DMS114 treated with DMSO at 0.1 percent for 48 hours (cell line): ENCODE measurements around the gene F7.

Experiments used
- DNase-seq: peaks from one replicate; lab custom pipeline; 2025; ENCODE audit not compliant: unreplicated experiment; lab: John Stamatoyannopoulos, UW

The F7 gene

DNA sequence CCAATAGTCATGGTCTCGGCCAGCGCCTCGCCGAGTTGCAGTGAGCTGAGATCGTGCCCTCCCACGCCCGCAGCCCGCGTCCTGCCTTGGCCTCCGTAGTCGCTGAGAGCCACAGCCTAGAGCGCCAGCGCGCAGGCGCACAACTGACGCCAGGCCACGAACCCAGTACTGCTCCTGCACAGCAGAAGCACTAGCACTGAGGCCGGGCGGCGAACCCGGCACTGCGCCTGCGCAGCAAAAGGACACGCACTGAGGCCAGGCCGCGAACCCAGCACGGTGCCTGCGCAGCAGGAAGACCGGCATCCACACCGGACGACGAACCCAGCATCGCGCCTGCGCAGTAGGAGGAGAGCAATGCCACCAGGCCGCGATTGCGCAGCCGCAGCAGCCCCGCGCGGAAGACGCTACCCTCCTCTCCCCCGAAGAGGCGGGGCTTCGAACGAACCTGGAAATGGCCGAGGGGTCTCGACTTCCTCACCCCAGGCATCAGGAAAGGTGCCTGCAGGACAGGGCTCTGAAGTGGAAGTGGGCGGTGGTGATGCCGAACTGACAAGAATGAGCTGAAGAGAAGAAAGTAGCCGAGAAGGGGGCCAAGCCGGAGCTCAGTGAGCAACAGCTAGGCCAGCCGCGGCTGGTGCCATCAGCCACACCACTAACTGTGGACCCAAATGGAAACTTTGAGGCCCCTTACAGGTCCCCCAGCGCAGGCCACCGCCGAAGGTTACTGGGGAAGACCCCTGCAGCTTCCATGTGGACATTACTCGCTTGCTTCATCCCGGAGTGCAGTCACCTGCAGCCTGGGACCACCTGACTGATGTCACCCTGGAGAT lies 24.5 kb downstream of the F7 start:
- DNase-seq, result no peak

DNA sequence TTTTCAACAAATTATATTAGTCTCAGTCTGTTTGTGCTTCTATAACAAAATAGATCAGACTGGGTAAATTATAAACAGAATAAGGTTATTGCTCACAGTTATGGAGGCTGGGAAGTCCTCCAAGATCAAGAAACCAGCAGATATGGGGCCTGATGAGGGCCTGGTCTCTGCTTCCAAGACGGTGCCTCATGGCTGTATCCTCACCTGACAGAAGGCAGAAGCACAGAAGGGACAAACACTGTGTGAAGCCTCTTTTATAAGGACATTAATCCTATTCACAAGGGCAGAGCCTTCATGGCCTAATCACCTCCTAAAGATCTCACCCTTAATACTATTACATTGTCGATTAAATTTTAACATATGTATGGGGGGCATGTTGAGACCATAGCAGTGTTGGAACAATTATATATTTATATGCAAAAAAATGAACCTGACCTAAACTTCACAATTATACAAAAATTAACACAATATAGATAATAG lies 29.7 kb downstream of the F7 start:
- DNase-seq, result no peak

GRCh38 chr13:113137691-113138298 lies 32.2 kb downstream of the F7 start:
- no peak for DNase-seq

- no peak for DNase-seq
Observed at GRCh38 chr13:113138792-113139551, 33.4 kb downstream of the F7 start.

DNA sequence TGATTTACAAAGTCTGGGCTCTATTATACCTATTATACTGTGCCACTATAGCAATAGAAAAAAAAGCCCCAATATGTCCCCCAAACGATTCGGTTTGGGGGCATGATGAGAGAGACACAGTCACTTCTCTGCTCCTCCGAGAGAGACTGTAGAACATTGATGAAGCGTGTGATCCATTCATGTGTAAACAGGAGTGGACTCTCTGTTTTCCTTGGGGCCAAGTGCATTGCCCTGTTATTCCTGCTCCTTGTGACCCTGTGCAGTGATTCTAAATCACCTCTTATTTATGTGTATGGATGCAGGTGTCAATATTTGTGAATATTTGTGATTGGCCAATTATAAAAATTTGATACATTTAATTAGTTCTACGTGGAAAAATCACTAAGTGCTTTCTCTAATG lies 34.0 kb downstream of the F7 start:
- DNase-seq, result no peak

- DNase-seq, result no peak
Observed at GRCh38 chr13:113140677-113141600, 35.3 kb downstream of the F7 start.

GRCh38 chr13:113141601-113141970 lies 36.0 kb downstream of the F7 start:
- DNase-seq, result no peak

DNA sequence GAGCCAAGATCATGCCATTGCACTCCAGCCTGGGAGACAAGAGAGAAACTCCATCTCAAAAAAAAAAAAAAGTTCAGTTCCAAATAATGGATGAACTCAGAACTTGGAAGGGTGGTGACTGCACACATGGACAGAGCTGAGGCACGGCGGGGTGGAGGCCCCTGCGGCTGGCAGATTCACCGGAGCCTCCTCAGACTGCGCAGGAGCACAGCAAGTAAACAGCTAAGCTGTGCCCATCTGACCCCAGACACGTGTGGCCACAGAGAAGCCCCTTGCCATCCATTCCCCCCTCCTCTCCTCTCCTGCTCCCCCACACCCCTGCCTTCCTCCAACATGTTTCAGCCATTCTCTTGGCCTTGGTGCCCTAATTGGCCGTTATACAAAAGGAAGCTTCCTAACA lies 37.3 kb downstream of the F7 start:
- no peak for DNase-seq

GRCh38 chr13:113143466-113144254 lies 38.1 kb downstream of the F7 start:
- no peak for DNase-seq

GRCh38 chr13:113144255-113144629 lies 38.7 kb downstream of the F7 start:
- DNase-seq, result no peak

GRCh38 chr13:113145496-113145895 lies 39.9 kb downstream of the F7 start:
- no peak for DNase-seq

DNA sequence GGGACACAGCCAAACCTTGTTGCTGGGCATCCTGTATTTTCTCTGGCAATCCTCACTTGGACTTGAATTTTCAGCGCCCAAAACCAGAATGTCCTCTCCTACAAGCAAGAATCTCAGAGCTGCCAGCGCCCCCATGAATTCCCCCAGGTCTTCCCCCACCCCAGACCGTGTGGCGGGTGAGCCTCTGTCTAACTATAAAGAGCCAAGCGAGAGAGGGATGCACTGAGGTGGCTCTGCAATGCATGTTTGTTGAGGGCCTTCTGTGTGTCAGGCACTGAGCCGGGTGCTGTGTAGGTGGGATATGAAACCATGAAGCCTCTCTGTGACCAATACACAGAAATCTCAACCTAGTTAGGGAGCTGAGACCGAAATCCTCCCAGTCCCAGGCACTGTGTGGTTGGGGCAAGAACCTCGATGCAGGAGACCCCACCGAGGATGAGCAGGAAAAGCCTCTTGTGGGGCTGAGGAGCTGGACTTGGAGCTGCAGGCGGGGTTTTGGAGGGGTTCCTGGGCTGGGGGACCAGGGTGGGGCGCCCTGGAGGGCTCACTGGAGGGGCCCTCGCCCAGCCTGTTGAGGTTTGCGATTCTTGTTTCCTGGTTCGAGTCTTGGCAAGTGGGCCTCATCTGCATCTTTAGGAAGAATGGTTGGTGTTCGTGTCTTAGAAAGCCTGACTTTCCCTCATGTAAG lies 40.5 kb downstream of the F7 start:
- DNase-seq, result no peak

DNA sequence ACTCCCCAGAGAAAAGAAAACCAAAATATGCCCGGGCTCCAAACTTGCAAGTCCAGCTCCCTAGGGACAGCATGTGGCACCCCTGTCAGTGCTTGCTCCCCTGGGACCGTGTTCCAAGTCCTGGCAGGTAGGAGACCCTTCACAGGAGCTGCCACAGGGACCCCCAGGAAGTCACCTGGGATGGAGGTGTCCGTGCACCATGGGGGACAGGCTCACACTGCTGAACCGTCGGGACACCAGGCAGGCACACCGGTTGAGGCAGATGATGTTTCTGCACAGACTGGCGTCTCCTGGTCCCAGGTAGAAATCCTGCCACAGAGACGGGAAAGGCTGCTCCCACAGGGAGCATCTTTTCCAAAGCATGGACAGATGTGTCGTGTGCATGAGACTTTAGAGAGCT lies 41.2 kb downstream of the F7 start:
- no peak for DNase-seq

DNA sequence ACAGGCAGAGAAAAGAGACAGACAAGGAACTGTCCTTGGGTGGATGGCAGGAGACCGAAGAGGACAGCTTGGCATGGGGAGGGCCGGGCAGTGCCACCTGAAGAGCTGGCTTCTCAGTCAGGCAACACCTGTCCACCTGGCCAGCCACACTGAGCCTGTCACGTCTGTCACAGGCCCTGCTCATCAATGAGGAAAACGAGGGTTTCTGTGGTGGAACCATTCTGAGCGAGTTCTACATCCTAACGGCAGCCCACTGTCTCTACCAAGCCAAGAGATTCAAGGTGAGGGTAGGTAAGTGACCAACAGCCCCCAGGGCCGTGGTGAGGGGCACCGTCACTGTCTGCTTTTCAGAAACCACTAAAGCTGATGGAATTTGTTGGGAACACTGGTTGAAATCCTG lies 41.6 kb downstream of the F7 start:
- no peak for DNase-seq

- DNase-seq, result no peak
Observed at GRCh38 chr13:113148407-113148806, 42.8 kb downstream of the F7 start.

GRCh38 chr13:113148940-113149503 lies 43.4 kb downstream of the F7 start:
- DNase-seq, result no peak

DNA sequence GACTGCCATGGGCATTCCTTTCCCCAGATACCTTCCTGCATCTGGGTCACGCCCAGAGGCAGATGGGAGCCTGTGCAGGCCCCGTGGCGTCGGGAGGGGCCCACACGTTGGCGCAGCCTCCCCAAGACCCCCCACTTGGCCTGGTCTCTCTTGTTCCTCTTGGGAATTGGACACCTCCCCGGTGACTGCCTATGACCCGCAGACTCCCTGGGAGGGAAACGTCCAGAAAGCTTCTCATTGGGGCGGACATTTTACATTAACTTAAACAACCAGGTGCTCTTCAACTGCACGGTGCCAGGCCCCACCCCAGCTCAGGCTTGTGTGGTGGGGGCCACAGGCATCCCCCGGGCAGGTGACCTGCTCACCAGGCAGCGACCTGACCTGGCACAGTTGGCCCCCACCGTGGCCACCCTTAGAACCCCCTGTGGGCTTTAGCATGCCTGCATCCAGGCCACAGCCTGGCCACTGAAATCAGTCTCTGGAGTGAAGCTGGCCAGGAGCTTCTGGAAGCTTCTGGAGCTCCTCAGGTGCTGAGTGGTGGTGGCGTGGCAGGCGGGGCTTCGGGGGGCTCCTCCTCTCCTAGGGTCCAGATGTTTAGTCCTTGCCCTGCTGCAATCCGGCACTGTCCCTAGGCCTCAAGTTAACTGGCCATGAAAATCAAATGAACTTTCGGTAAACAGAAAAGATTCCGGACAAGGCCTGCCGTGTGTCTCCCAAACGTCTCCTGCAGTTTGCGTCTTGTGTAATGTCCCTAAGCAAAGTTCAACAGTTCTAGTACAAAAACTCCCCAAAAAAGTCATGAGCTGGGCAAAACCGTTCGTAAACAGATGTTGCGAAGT lies 44.3 kb downstream of the F7 start:
- no peak for DNase-seq
